ENCODE results near the gene ZNF445. TPM values are rescaled to one million over a fixed set of nuclear protein-coding genes. Genes with fewer than 3 reads are reported as not detected.
"Not testable (repeated sequence)": the region's sequence is repeated elsewhere in the genome, so short reads cannot be mapped to it uniquely, and the experiment has no call there.

ZNF445 gene
- total RNA-seq, 2 experiments from 2014 or later: 13.2 to 16.3 TPM

DNA sequence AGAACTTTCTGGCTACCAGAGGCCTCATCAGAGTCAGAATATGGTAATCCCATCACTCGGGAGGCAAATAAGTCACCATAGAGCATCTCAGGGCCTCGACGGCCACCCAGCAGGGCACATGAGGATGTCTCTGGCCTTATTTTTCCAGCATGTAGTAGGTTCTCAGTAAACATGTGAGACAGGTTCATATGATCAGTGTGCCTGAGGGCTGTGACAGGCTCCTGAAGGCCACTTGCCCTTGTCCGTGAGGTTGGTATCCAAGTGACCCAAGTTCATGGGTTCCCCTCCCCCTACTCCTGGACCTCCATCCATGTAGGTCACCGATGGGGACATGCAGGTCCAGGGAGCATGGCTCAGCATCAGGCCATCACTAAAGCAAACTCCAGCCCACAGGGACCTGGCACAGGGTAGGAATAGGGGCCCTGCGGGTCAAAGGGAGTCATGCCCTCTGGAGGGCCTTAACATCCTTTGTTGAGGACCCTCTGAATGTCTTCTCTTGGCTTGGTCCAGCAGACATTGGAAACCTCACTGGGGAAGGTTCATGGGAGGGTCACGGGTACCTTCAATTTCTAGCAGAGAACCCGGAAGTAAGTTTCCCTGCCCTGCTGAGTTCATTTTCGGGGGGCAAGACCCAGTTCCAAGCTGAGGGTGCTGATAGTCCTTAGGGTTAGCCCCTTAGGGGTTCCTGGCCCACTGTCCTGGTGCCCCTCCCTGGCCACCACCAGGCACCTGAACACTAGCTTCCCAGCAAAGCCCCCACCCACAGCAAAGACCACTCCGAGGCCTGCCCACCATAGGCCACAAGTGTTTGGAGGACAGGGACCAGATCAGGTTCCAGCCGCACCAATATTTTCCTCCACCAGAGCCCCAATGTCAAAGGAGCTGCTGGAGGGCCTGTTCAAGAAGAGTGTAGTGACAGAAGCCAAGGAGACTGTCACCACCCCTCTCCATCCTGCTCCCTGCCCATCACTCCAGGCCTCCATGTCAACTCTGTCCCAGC lies 61.1 kb downstream of the ZNF445 start:
- DNase-seq: no peak
- Mint-ChIP-seq H3K4me1 (no peaks in the 10 kb centered on the region), H3K4me3 (no peak overlapping the region), H3K9me3 (ENCODE audit: low read depth) (no peaks in the 10 kb centered on the region), H3K27me3 (no peaks in the 10 kb centered on the region), H3K36me3 (ENCODE audit: low read depth) (no peaks in the 10 kb centered on the region), H3K27ac (no peak overlapping the region)
- intact Hi-C loops (cut with DNase I, micrococcal nuclease): no loop called here
- no peak for ATAC-seq
- POLR2A ChIA-PET: no interaction called here
- CTCF ChIA-PET: no interaction called here

DNA sequence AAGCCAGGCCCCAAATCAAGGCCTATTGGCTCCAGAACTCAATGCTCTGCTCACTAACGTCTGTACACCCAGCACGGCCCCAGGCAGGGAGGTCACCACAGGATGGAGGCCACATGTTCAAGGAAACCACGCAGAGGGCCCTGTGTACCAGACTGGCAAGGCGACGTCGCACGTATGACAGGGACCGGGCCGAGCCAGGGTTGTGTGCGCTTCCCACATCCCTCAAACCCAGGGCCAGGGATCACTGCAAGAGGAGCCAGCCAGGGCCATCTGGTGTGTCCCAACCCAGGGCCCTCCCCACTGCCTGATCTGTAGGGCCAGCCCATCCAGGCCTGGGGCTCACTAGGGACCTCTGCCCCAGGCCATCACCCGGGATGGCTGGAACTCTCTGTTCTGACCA lies 62.0 kb downstream of the ZNF445 start:
- DNase-seq: no peak
- POLR2A ChIA-PET: no interaction called here
- CTCF ChIA-PET: interaction anchor here (0.6 kb wide), 1 partner anchor 240 kb away, joined by 3 read pairs; no protein-coding TSS in a partner anchor

DNA sequence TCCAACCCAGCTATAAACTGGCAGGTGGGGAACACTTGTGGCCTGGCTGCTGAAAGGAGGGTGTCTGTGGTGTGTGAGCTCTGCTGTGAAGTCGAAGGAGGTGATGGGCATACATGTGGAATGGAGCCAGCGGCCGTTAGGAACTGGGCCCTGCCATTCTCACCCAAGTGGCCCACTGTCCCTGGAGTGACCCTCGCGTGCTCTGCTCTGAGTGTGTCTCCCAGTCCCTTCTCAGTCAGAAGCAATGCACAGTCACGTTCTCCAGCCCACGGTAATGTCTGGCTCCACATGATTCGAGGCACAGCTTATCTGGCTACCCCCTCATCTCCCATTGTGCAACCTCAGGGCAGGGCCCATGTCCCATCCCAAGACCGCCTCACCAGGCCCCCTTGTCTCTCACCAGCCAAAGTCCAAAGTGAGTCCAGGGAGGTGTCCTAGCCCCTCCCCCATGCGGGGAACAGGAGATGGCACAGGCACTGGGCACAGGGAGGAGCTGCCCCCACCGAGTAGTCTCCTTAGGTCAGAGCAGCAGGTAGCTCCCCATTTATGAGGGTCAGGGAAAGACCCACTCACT lies 62.9 kb downstream of the ZNF445 start:
- ChIA-PET CTCF (interaction anchor here (1.2 kb wide), 1 partner anchor 27 kb away, joined by 3 read pairs; no protein-coding TSS in a partner anchor), POLR2A (no interaction called here)
- no peaks in the 10 kb centered on the region for H3K9me3 Mint-ChIP-seq (ENCODE audit: low read depth)
- H3K4me1 Mint-ChIP-seq: no peaks in the 10 kb centered on the region
- ATAC-seq (no peak), DNase-seq (no peak)
- no peak overlapping the region for H3K4me3 Mint-ChIP-seq
- no peak overlapping the region for H3K27ac Mint-ChIP-seq
- H3K27me3 Mint-ChIP-seq: no peaks in the 10 kb centered on the region
- intact Hi-C loops (cut with DNase I, micrococcal nuclease): no loop called here
- no peaks in the 10 kb centered on the region for H3K36me3 Mint-ChIP-seq (ENCODE audit: low read depth)

More for the DNA sequence above, 62.0 kb downstream of the ZNF445 start:
- Mint-ChIP-seq H3K27ac (no peak overlapping the region), H3K36me3 (ENCODE audit: low read depth) (no peaks in the 10 kb centered on the region), H3K4me3 (no peak overlapping the region), H3K27me3 (no peaks in the 10 kb centered on the region), H3K4me1 (no peaks in the 10 kb centered on the region), H3K9me3 (ENCODE audit: low read depth) (no peaks in the 10 kb centered on the region)
- intact Hi-C loops (cut with DNase I, micrococcal nuclease): no loop called here
- ATAC-seq: no peak

DNA sequence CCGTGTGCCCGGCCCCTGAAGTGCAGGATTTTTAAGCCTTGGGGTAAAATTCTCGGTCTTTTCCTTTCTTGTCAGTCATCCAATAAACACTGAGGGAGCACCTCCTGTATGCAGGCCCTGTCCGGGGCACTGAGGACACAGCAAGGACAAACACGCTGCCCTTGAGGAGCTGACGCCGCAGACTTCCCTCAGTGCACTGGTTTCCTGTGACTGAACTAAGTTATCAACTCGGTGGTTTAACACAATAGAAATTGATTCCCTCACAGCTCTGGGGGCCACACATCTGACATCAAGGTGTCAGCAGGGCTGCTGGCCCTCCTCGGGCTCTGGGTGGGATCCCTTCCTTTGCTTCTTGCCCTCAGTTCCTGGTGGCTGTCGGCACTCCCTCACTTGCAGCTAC lies 65.1 kb downstream of the ZNF445 start:
- no peak for DNase-seq
- intact Hi-C loops (cut with DNase I, micrococcal nuclease): no loop called here
- ATAC-seq: no peak
- H3K36me3 Mint-ChIP-seq (ENCODE audit: low read depth): no peaks in the 10 kb centered on the region
- H3K4me1 Mint-ChIP-seq: no peaks in the 10 kb centered on the region
- POLR2A ChIA-PET: no interaction called here
- H3K9me3 Mint-ChIP-seq (ENCODE audit: low read depth): no peaks in the 10 kb centered on the region
- no peaks in the 10 kb centered on the region for H3K27me3 Mint-ChIP-seq
- no peak overlapping the region for H3K27ac Mint-ChIP-seq
- CTCF ChIA-PET: no interaction called here
- no peak overlapping the region for H3K4me3 Mint-ChIP-seq

DNA sequence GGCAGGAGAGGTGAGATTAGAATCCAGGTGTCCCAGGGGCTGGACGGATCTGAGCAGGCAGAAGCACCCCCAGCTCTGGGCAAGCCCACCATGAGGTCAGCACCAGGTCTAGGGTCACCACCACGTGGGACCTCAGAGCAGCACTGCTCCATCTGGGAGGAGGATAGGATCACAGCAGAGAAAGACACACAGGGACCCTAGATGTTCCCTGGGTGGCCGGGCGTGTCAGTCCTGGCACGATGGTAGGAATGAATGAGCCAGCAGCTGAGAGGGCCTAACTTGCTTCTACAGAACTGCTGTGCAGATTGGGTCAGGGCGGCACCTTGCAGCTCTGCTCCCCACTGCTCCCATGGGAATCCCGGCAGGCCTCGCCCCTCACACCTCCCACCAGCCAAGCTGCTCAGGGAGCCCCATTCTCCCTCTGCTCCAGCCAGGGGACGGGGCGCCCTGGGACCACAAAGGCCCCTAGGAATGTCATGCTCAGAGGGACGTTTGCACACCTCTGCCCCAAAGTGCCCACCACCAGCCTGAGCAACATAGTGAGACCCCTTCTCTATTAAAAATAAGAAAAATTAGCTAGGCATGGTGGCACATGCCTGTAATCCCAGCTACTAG lies 66.3 kb downstream of the ZNF445 start:
- Mint-ChIP-seq H3K9me3 (ENCODE audit: low read depth) (no peaks in the 10 kb centered on the region), H3K27ac (no peak overlapping the region), H3K36me3 (ENCODE audit: low read depth) (no peaks in the 10 kb centered on the region), H3K4me1 (no peaks in the 10 kb centered on the region), H3K4me3 (no peak overlapping the region), H3K27me3 (no peaks in the 10 kb centered on the region)
- ATAC-seq: no peak
- intact Hi-C loops (cut with DNase I, micrococcal nuclease): no loop called here
- ChIA-PET POLR2A (no interaction called here), CTCF (no interaction called here)
- no peak for DNase-seq

DNA sequence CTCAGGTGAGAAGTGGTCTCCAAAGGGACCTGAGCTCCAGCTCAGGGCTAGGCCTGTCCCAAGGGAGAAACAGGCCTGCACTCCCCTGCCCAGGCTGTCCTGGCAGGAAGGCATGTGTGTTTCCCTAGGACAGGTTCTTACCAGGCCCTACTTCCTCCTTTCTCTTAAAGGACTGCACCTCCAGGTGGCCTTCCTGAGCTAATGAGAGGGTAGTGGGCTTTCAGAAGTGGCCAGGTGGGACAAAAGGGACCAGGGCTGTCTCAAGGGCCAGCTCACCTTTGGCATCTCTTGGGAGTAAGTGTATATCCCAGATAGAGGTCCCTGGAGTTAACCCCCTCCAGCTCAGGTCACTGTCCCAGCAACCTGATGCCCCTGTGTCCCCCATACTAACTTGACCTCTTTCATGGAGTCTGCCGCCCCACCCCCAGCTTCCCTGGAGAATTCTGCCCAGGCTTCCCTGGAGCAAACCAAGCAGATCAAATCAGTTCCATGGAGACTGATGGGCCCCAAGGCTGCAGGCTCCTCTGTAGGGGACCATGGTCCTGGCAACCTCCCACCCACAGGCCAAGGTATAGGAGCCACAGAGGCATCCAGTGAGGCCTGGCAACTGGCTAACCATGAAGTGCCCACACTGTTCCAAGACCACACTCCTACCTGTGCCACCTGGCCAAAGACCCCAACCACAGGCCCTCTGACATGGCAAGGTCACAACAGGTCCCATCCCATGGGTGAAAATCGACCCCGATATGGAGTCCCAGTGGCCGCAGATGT lies 67.6 kb downstream of the ZNF445 start:
- Mint-ChIP-seq H3K27me3 (no peaks in the 10 kb centered on the region), H3K4me1 (no peaks in the 10 kb centered on the region), H3K36me3 (ENCODE audit: low read depth) (no peaks in the 10 kb centered on the region), H3K9me3 (ENCODE audit: low read depth) (no peaks in the 10 kb centered on the region), H3K27ac (no peak overlapping the region), H3K4me3 (no peak overlapping the region)
- DNase-seq (no peak), ATAC-seq (no peak)
- intact Hi-C loops (cut with DNase I, micrococcal nuclease): no loop called here
- CTCF ChIA-PET: no interaction called here
- POLR2A ChIA-PET: no interaction called here

DNA sequence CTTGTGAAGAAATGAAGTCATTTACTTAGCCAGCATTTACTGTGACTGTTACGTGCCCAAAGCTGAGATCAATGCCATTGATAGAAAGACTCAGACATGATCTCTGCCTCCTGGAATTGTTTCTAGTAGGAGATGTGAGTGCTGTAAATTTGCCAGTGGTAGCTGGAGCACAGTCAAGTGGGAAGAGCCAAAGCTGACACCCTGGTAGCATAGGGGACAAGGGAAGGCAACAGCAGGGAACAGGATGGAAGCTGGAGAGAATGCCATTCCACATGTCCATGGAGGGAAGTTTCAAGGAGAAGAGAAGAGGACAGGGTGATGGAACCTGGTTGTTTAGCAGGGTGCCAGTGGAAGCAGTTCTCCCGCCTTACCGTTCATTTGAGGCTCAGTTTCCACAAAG lies 74.9 kb downstream of the ZNF445 start:
- peaks cover 4% of the 10 kb centered on the region for H3K36me3 Mint-ChIP-seq (ENCODE audit: low read depth)
- H3K4me3 Mint-ChIP-seq: no peak overlapping the region
- ChIA-PET POLR2A (no interaction called here), CTCF (interaction anchor here (0.6 kb wide), 1 partner anchor 922 kb away, joined by 3 read pairs; no protein-coding TSS in a partner anchor)
- DNase-seq (no peak), ATAC-seq (no peak)
- H3K4me1 Mint-ChIP-seq: no peaks in the 10 kb centered on the region
- no peaks in the 10 kb centered on the region for H3K9me3 Mint-ChIP-seq (ENCODE audit: low read depth)
- no peak overlapping the region for H3K27ac Mint-ChIP-seq
- H3K27me3 Mint-ChIP-seq: no peaks in the 10 kb centered on the region
- intact Hi-C loops (cut with DNase I, micrococcal nuclease): no loop called here

DNA sequence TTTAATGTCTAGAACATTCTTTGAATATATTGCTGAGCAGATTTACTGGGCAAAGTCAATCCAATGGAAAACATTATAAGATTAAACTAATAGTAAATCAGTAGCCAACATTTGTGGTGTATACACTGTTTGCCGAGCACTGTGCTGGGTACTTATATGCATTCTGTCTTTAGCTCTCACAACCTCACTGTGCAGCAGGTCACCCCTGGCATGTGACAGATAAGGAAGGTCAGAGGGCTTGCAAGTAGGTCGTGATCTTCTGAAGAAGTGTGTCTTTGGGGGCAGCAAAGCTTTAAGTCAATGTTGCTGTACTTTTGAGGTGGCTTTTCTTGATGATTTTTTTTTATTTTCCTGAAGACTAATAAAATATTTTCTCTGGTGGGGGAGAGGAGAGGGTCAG lies 76.7 kb downstream of the ZNF445 start:
- Mint-ChIP-seq H3K36me3 (ENCODE audit: low read depth) (peaks cover 4% of the 10 kb centered on the region), H3K4me1 (no peaks in the 10 kb centered on the region), H3K9me3 (ENCODE audit: low read depth) (no peaks in the 10 kb centered on the region), H3K27ac (no peak overlapping the region), H3K4me3 (no peak overlapping the region), H3K27me3 (no peaks in the 10 kb centered on the region)
- ChIA-PET POLR2A (no interaction called here), CTCF (no interaction called here)
- ATAC-seq (no peak), DNase-seq (no peak)
- intact Hi-C loops (cut with DNase I, micrococcal nuclease): no loop called here

DNA sequence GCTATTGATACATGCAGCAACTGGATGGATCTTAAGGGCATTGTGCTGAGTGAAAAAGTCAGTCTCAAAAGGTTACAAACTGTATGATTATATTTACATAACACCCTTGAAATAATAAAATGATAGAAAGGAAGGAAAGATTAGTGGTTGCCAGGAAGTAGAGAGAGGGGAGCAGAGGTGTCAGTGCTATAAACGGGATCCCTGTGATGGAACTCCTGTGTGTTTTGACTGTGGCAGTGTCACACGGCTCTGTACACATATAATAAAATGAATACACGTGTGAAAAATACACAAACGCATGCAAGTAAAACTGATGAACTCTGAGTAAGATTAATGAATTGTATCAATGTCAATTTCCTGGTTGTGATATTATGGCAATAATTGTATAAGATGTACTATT lies 78.6 kb downstream of the ZNF445 start:
- no peak for ATAC-seq
- intact Hi-C loops (cut with DNase I, micrococcal nuclease): no loop called here
- no peak for DNase-seq
- CTCF ChIA-PET: no interaction called here
- H3K4me1 Mint-ChIP-seq: no peaks in the 10 kb centered on the region
- H3K4me3 Mint-ChIP-seq: no peak overlapping the region
- H3K36me3 Mint-ChIP-seq (ENCODE audit: low read depth): peaks cover 4% of the 10 kb centered on the region
- H3K27me3 Mint-ChIP-seq: no peaks in the 10 kb centered on the region
- no peaks in the 10 kb centered on the region for H3K9me3 Mint-ChIP-seq (ENCODE audit: low read depth)
- H3K27ac Mint-ChIP-seq: no peak overlapping the region
- POLR2A ChIA-PET: no interaction called here

DNA sequence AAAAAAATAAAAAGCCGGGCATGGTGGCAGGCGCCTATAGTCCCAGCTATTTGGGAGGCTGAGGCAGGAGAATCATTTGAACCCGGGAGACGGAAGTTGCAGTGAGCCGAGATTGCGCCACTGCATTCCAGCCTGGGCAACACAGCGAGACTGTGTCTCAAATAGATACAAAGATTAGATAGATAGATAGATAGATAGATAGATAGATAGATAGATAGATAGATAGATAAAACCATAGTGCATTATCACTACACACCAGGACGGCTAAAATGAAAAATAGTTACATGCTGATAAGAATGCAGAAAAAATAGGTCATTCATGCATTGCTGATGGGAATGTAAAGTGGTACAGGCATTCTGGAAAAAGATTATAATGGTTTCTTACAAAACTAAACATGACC lies 79.2 kb downstream of the ZNF445 start:
- H3K36me3 Mint-ChIP-seq (ENCODE audit: low read depth); CTCF ChIA-PET; H3K27me3 Mint-ChIP-seq; H3K27ac Mint-ChIP-seq; H3K4me1 Mint-ChIP-seq; ATAC-seq; DNase-seq; H3K4me3 Mint-ChIP-seq; H3K9me3 Mint-ChIP-seq (ENCODE audit: low read depth); POLR2A ChIA-PET; intact Hi-C loops (cut with DNase I, micrococcal nuclease): not testable (repeated sequence)

DNA sequence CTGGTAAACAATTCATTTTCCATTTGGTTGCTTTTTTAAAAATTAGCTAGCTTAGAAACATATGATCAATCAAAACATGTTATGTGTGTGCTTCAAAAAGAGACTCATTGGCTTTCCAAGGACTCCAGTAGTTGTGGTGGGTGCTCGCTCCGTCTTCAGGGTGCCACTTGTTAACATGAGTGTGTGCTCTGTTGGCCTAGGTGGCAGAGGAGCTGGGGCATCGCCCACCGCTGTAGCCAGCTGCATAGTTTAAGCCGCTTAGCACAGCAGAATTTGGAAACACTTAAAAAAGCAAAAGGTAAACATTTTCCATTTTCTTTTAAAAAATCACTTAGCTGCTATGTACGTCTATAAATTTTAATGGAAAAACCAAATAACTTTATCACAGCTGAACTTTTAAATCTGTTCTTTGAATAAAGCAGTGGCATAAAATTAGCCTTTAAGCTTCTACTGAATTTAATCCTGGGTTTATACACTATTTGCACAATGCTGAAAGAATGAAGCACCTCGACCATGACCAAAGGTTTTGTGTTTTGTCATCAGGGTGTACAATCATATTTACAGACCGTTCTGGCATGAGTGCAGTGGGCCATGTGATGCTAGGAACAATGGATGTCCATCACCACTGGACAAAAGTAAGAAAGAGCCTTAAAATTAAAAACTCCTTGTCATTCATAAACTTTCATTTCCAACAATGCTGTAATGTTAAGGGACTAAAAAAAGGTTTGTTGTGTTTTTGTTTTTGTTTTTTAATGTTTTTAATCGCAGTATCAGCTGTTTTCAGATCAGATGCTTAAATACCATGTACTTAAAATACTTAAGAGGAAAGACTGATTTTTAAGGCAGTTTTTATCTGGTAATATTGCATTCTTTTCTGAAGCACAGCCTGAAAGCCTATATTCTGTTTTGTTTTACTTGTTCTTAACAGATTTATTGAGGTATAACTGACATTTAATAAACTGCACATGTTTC lies 81.0 kb downstream of the ZNF445 start:
- no peak overlapping the region for H3K27ac Mint-ChIP-seq

More for the DNA sequence above, 81.0 kb downstream of the ZNF445 start:
- ATAC-seq (no peak), DNase-seq (no peak)
- H3K4me3 Mint-ChIP-seq: no peak overlapping the region
- POLR2A ChIA-PET: no interaction called here
- CTCF ChIA-PET: no interaction called here
- H3K36me3 Mint-ChIP-seq (ENCODE audit: low read depth): peaks cover 2% of the 10 kb centered on the region
- no peaks in the 10 kb centered on the region for H3K9me3 Mint-ChIP-seq (ENCODE audit: low read depth)
- no peaks in the 10 kb centered on the region for H3K27me3 Mint-ChIP-seq
- no peaks in the 10 kb centered on the region for H3K4me1 Mint-ChIP-seq
- intact Hi-C loops (cut with DNase I, micrococcal nuclease): no loop called here

All from activated CD4-positive, alpha-beta T cell treated with anti-CD3 and anti-CD28 coated beads for 36 hours (primary cell).